ENCODE results near the gene USH2A.

DNA sequence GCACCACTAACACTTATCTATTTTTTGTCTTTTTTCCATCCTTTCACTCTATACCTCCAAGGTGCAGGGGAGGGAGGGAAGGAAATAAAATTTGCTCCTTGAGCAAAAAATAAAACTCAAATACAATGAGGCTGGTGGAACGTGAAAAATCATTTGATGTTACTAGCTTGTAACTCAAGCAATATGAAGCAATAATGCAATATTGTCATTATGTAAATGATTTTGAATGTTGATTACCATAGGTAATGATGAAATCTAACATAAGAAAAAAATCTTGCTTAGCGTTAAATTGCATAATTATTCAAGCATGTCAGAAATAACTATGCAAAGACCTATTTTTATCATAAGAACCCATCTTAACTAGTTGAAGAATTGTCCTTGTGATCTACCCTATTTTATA lies 578.5 kb downstream of the USH2A start:
- TF ChIP-seq, protein P1, sequence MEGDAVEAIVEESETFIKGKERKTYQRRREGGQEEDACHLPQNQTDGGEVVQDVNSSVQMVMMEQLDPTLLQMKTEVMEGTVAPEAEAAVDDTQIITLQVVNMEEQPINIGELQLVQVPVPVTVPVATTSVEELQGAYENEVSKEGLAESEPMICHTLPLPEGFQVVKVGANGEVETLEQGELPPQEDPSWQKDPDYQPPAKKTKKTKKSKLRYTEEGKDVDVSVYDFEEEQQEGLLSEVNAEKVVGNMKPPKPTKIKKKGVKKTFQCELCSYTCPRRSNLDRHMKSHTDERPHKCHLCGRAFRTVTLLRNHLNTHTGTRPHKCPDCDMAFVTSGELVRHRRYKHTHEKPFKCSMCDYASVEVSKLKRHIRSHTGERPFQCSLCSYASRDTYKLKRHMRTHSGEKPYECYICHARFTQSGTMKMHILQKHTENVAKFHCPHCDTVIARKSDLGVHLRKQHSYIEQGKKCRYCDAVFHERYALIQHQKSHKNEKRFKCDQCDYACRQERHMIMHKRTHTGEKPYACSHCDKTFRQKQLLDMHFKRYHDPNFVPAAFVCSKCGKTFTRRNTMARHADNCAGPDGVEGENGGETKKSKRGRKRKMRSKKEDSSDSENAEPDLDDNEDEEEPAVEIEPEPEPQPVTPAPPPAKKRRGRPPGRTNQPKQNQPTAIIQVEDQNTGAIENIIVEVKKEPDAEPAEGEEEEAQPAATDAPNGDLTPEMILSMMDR (IDR thresholded peaks at IDR 0.05): no peak
- TF ChIP-seq EZH2 (IDR thresholded peaks at IDR 0.05) (no peak), EZH2phosphoT487 (IDR thresholded peaks at IDR 0.05) (no peak)
